BLaER1 (cell line): ENCODE results near the gene C4A.
"Not testable (repeated sequence)": the region's sequence is repeated elsewhere in the genome, so short reads cannot be mapped to it uniquely, and the experiment has no call there.

Source experiments
- H3K27ac ChIP-seq: shearing (Covaris generic); formaldehyde crosslinking; 2 replicates; pipeline ENCODE4 v1.8.1; 2022
- H3K27me3 ChIP-seq: shearing (Covaris generic); formaldehyde crosslinking; 2 replicates; pipeline ENCODE4 v1.8.1; 2022
- H3K36me3 ChIP-seq: shearing (Covaris generic); formaldehyde crosslinking; 2 replicates; pipeline ENCODE4 v1.8.1; 2022
- H3K4me1 ChIP-seq: shearing (Covaris generic); formaldehyde crosslinking; 2 replicates; pipeline ENCODE4 v1.8.1; 2022
- H3K4me2 ChIP-seq: shearing (Covaris generic); formaldehyde crosslinking; 2 replicates; pipeline ENCODE4 v1.8.1; 2022
- H3K4me3 ChIP-seq: shearing (Covaris generic); formaldehyde crosslinking; 2 replicates; pipeline ENCODE4 v1.8.1; 2022
- H3K9ac ChIP-seq: shearing (Covaris generic); formaldehyde crosslinking; 2 replicates; pipeline ENCODE4 v1.8.1; 2022
- H3K9me3 ChIP-seq: shearing (Covaris generic); formaldehyde crosslinking; 2 replicates; pipeline ENCODE4 v1.8.1; 2022
- H4K20me1 ChIP-seq: shearing (Covaris generic); formaldehyde crosslinking; 2 replicates; pipeline ENCODE4 v1.8.1; 2022
- Cebpa-rat ChIP-seq: shearing (Covaris generic); IDR thresholded peaks from 2 replicates; pipeline ENCODE4 v1.8.1; 2022

C4A gene

DNA sequence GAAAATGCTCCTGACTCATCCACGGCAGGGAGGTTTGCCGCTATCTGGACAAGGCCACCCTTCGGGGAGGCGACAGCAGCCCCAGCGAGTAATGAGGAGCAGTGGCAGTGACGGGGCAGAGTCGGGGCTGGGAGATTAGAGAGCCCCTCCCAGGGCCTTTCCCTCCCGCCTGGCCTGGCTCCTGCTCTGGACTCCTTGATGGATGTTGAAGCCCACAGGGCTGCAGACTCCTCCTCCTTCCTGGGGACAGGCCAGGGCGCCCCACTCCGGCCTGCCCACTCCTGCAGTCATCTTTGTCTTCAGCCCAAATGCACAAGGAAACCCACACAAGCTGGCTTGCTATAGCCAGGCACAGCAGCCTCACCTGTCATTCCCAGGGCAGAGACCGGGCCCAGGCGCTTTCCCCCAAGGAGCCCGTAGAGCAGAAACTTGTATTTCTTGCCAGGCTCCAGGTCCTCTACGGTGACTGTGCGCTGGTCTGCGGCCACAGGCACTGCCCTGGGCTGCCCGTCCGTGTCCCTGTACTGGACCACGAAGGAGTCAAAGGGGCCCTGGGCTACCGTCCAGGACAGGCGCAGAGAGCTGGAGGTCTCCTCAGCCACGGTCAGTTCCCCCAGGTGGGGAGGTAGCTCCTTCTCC, 64.1 kb downstream of the C4A start:
- Histone ChIP-seq H3K4me1 (peaks cover 25% of the 10 kb centered on the region), H4K20me1 (no peaks in the 10 kb centered on the region), H3K27ac (peak overlapping the region; percentile 37; the same call in 1 of the 2 replicates), H3K27me3 (no peaks in the 10 kb centered on the region), H3K36me3 (no peaks in the 10 kb centered on the region), H3K9ac (peak overlapping the region; percentile 43; the same call in 1 of the 2 replicates), H3K4me2 (peak overlapping the region; percentile 83), H3K4me3 (0 out of 2 replicates have a peak overlapping the region, but pooled peaks have one; percentile 18), H3K9me3 (no peaks in the 10 kb centered on the region)
- TF ChIP-seq Cebpa-rat, result no peak

DNA sequence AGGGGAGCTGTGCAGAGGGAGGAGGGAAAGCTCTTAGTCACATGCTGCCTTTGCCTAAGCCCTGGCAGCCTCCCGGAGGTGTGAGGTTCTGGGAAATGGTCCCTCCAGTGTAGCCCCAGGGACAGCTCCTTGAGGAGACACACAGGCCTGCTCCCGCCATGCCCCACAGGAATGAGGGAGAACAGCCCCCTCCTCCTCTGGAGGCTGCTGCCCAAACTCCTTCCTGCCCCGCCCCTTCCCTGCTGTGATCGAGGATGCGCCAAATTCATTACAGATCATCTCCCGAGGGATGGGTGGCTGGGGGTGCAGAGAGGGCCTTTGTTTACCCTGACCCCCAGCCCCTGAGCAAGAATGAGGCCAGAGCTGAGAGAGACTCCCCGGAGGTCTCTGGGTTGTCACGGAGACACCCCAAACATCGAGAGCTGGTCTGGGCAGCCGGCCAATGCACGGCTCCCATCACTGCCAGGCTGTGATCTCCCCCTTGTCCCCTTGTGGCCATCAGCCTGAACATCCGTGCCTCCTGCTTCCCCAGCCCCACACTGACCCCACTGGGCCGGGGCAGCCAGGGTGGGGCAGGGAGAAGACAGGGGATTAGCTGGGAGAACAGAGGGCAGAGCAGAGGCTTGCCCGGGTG, 64.7 kb downstream of the C4A start:
- H3K27ac ChIP-seq, result peak overlapping the region; percentile 37; the same call in 1 of the 2 replicates
- no peak for TF ChIP-seq Cebpa-rat

DNA sequence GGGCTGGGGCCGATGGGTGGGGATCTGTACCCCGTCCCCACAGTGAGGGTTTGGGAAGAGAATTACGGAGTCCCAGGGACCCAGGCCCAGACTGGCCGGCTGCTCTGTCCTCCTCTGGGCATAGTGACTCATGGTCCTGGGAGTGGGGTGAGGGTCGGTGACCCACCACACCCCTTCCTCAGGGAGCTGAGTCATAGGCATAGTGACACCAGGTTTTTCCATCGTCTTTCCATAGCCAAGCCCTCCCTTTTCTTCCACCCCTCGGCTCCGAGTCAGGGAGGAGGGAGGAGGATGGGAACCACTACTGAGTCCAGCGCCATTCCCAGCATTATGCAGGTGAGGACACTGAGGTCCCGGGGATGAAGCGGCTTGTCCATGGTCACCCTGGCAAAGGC, 65.2 kb downstream of the C4A start:
- H3K27ac ChIP-seq, result peak overlapping the region; percentile 37; the same call in 1 of the 2 replicates

More for the DNA sequence above, 64.7 kb downstream of the C4A start:
- Histone ChIP-seq H3K27me3 (no peaks in the 10 kb centered on the region), H3K4me3 (0 out of 2 replicates have a peak overlapping the region, but pooled peaks have one; percentile 18), H3K4me2 (peak overlapping the region; percentile 83), H4K20me1 (no peaks in the 10 kb centered on the region), H3K9me3 (no peaks in the 10 kb centered on the region), H3K4me1 (peaks cover 25% of the 10 kb centered on the region), H3K9ac (peak overlapping the region; percentile 43; the same call in 1 of the 2 replicates), H3K36me3 (no peaks in the 10 kb centered on the region)

DNA sequence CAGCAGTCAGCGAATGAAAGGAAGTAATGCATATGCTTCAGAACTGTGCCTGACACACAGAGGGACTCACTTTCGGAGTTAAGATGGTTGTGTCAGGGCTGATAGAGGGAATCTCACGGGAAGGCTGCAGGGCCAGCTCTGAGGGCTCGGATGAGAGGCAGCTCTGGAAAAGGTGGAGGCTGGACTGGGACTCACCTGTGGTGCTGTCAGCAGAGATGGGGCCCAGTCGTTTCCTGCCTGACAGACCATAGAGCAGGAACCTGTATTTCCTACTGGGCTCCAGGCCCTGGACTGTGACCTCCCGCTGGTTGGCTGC, 65.6 kb downstream of the C4A start:
- peak overlapping the region; percentile 83 for H3K4me2 ChIP-seq
- no peak overlapping the region for H3K4me3 ChIP-seq
- no peaks in the 10 kb centered on the region for H3K36me3 ChIP-seq
- no peak overlapping the region for H3K9ac ChIP-seq
- H3K27me3 ChIP-seq, result no peaks in the 10 kb centered on the region
- TF ChIP-seq Cebpa-rat, result no peak
- no peak overlapping the region for H3K27ac ChIP-seq
- H4K20me1 ChIP-seq, result no peaks in the 10 kb centered on the region
- peaks cover 26% of the 10 kb centered on the region for H3K4me1 ChIP-seq
- no peaks in the 10 kb centered on the region for H3K9me3 ChIP-seq

More for the DNA sequence above, 65.2 kb downstream of the C4A start:
- Histone ChIP-seq H3K27me3 (no peaks in the 10 kb centered on the region), H4K20me1 (no peaks in the 10 kb centered on the region), H3K4me2 (peak overlapping the region; percentile 83), H3K4me3 (0 out of 2 replicates have a peak overlapping the region, but pooled peaks have one; percentile 18), H3K4me1 (peaks cover 25% of the 10 kb centered on the region), H3K9me3 (no peaks in the 10 kb centered on the region), H3K9ac (peak overlapping the region; percentile 43; the same call in 1 of the 2 replicates), H3K36me3 (no peaks in the 10 kb centered on the region)
- no peak for TF ChIP-seq Cebpa-rat

DNA sequence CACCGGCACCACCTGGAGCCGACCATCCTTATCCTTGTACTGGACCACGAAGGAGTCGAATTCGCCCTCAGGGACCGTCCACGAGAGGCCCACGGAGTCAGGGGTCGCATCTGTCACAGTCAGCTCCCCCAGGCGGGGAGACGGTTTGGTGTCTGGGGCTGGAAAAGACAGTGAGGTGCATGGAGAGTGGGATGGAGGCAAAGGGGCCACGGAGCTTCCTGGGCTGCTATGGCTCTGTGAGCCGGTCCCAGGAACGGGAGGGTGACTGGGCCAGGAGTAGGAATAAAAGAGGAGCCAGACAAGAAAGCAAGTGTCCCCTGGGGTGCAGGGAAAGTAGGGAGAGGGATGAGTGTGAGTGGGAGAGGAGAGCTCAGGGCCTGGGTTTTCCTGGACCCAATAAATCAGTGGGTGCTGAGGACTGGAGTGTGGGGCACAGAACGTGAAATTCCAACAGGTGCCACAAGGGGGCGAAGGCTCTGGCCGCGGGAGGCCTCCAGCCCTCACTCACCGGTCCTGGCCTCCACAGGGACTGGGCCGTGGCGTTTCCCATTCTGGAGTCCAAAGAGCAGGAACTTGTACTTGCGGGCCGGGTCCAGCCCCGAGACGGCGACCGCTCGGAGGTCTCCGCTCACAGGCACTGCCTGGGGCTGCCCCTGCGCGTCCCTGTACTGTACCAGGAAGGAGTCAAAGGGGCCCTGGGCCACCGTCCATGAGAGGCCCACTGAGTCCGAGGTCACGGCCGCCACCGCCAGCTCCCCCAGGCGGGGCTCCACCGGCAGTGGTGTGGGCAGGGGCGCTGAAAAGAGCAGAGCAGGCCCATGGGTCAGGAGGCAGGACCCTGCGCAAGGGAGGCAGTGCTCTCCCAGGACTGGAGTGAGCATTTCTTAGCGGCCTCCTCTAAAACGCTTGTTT, 66.3 kb downstream of the C4A start:
- H3K4me2 ChIP-seq, result peak overlapping the region; percentile 83
- no peaks in the 10 kb centered on the region for H3K9me3 ChIP-seq
- H3K36me3 ChIP-seq, result no peaks in the 10 kb centered on the region
- no peak overlapping the region for H3K27ac ChIP-seq
- peaks cover 32% of the 10 kb centered on the region for H3K4me1 ChIP-seq
- H3K27me3 ChIP-seq, result no peaks in the 10 kb centered on the region
- H3K4me3 ChIP-seq, result no peak overlapping the region
- H3K9ac ChIP-seq, result no peak overlapping the region
- no peaks in the 10 kb centered on the region for H4K20me1 ChIP-seq
- no peak for TF ChIP-seq Cebpa-rat

DNA sequence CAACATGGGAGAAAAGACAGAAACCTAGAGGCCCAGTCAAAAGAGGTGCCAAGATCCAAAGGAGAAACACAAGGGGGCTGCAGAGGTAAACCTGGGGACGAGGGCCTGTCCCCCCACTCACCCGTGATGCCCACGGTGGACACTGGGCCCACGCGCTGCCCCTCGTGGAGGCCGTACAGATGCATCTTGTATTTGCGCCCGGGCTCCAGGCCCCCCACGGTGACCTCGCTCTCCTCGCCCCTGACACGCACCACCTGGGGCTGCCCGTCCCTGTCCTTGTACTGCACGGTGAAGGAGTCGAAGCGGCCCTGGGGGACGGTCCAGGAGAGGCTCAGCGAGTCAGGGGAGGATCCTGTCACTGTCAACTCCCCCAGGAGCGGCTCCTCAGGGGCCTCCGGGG, 67.3 kb downstream of the C4A start:
- not testable (repeated sequence) for H4K20me1 ChIP-seq, H3K36me3 ChIP-seq, H3K9me3 ChIP-seq, H3K4me3 ChIP-seq, H3K27me3 ChIP-seq, H3K4me2 ChIP-seq, H3K9ac ChIP-seq, H3K27ac ChIP-seq
- peaks cover 32% of the 10 kb centered on the region for H3K4me1 ChIP-seq

DNA sequence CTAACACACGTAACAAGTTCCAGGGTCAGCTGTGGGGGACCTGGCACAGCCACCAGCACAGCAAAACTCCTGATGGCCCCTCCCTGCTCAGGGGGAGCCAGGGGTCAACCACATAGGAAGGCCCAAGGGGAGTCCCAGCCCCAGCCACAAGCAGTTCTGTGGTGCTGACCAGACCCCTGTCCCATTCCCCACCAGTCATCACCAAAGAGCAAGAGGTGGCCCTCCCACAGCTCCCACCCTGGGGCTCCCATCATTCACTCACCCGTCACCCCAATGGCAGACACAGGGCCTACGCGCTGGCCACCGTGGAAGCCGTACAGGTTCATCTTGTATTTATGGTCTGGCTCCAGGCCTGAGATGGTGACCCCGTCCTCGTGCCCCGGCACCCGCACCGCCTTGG, 67.9 kb downstream of the C4A start:
- not testable (repeated sequence) for H3K4me2 ChIP-seq, H3K27me3 ChIP-seq, H3K9me3 ChIP-seq, H3K9ac ChIP-seq, H4K20me1 ChIP-seq, H3K4me3 ChIP-seq, H3K36me3 ChIP-seq, H3K27ac ChIP-seq
- peaks cover 32% of the 10 kb centered on the region for H3K4me1 ChIP-seq

DNA sequence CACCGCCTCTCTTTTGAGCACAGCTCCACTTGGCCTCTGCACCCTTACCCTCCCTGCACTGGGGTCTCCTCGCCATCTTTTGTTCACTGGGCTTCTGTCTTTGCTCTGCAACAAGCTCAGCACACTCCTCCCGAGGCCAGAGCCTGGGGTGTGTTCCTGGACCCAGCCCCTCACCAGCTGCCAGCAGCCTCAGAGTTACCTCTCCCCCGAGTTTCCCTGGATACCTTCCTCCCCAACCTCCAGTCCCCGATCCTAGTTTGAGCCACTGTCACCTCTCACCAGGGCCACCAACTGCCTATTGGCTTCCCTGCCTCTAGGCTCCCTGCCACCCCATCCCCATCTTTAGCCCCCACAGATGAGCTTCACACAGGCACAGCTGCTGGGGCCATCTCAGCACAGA, 68.7 kb downstream of the C4A start:
- no peak overlapping the region for H3K4me2 ChIP-seq
- no peaks in the 10 kb centered on the region for H4K20me1 ChIP-seq
- no peaks in the 10 kb centered on the region for H3K9me3 ChIP-seq
- peaks cover 32% of the 10 kb centered on the region for H3K4me1 ChIP-seq
- no peak overlapping the region for H3K9ac ChIP-seq
- no peak overlapping the region for H3K27ac ChIP-seq
- H3K27me3 ChIP-seq, result no peaks in the 10 kb centered on the region
- no peaks in the 10 kb centered on the region for H3K36me3 ChIP-seq
- TF ChIP-seq Cebpa-rat, result no peak
- H3K4me3 ChIP-seq, result no peak overlapping the region
